Loucy (cell line): ENCODE measurements around the gene MYO3B.

Experiments
- H2AFZ ChIP-seq: fragments of 200-600 bp; sonication (generic); 2 replicates; pipeline ENCODE4 v1.6.0; 2016; ENCODE audit warnings: antibody characterized with exemption, mild to moderate bottlenecking, low read length, moderate library complexity
- H3F3A ChIP-seq: fragments of 200-600 bp; 2 replicates; pipeline ENCODE4 v1.6.0; 2016; ENCODE audit warnings: antibody characterized with exemption, low read depth, mild to moderate bottlenecking
- H3K27me3 ChIP-seq: fragments of 200-600 bp; sonication (generic); 2 replicates; pipeline ENCODE4 v1.6.1; 2014; ENCODE audit warnings: low read length, mild to moderate bottlenecking; ENCODE audit not compliant: insufficient read depth, poor library complexity, severe bottlenecking
- H3K36me3 ChIP-seq: fragments of 200-600 bp; sonication (generic); 2 replicates; pipeline ENCODE4 v1.6.1; 2016; ENCODE audit warnings: low read length; ENCODE audit not compliant: insufficient read depth
- H3K4me1 ChIP-seq: fragments of 200-600 bp; sonication (generic); 2 replicates; pipeline ENCODE4 v1.5.1; 2014; ENCODE audit warnings: low read length, mild to moderate bottlenecking; ENCODE audit not compliant: insufficient read depth, poor library complexity, severe bottlenecking
- H3K4me2 ChIP-seq: fragments of 200-600 bp; sonication (generic); 2 replicates; pipeline ENCODE4 v1.6.0; 2014; ENCODE audit warnings: antibody characterized with exemption, low read length, low read depth, mild to moderate bottlenecking; ENCODE audit not compliant: poor library complexity, severe bottlenecking
- H3K4me3 ChIP-seq: fragments of 200-600 bp; sonication (generic); 2 replicates; pipeline ENCODE4 v1.5.1; 2014; ENCODE audit warnings: low read length, mild to moderate bottlenecking, mixed read lengths; ENCODE audit not compliant: poor library complexity, severe bottlenecking
- H3K79me2 ChIP-seq: fragments of 200-600 bp; sonication (generic); 2 replicates; pipeline ENCODE4 v1.6.1; 2014; ENCODE audit warnings: low read length; ENCODE audit not compliant: insufficient read depth
- H3K9ac ChIP-seq: fragments of 200-600 bp; sonication (generic); 2 replicates; pipeline ENCODE4 v1.6.0; 2014; ENCODE audit warnings: mild to moderate bottlenecking, low read depth, low read length, moderate library complexity; ENCODE audit not compliant: poor library complexity, severe bottlenecking
- H3K9me2 ChIP-seq: fragments of 200-600 bp; sonication (generic); replicated peaks from 2 replicates; pipeline ENCODE4 v1.6.1; 2016; ENCODE audit warnings: low read depth, low read length, mixed read lengths
- H3K9me3 ChIP-seq: fragments of 200-600 bp; sonication (generic); 2 replicates; pipeline ENCODE4 v1.6.1; 2014; ENCODE audit warnings: mild to moderate bottlenecking, antibody characterized with exemption, low read length, low read depth; ENCODE audit not compliant: insufficient read depth
- H4K20me1 ChIP-seq: fragments of 200-600 bp; sonication (generic); 2 replicates; pipeline ENCODE4 v1.6.0; 2014; ENCODE audit warnings: antibody characterized with exemption, low read length, mild to moderate bottlenecking; ENCODE audit not compliant: insufficient read depth, poor library complexity, severe bottlenecking
- EZH2phosphoT487 ChIP-seq: fragments of 200-600 bp; IDR thresholded peaks from 2 replicates; pipeline ENCODE4 v1.6.1; 2018; ENCODE audit warnings: antibody characterized with exemption, mild to moderate bottlenecking, moderate library complexity, borderline replicate concordance
- TF ChIP-seq, protein P1 (sequence below): fragments of 200-600 bp; sonication (generic); conservative IDR thresholded peaks from 2 replicates; pipeline ENCODE4 v1.5.1; 2014; ENCODE audit warnings: mild to moderate bottlenecking, antibody characterized with exemption, low read length

MYO3B gene

DNA sequence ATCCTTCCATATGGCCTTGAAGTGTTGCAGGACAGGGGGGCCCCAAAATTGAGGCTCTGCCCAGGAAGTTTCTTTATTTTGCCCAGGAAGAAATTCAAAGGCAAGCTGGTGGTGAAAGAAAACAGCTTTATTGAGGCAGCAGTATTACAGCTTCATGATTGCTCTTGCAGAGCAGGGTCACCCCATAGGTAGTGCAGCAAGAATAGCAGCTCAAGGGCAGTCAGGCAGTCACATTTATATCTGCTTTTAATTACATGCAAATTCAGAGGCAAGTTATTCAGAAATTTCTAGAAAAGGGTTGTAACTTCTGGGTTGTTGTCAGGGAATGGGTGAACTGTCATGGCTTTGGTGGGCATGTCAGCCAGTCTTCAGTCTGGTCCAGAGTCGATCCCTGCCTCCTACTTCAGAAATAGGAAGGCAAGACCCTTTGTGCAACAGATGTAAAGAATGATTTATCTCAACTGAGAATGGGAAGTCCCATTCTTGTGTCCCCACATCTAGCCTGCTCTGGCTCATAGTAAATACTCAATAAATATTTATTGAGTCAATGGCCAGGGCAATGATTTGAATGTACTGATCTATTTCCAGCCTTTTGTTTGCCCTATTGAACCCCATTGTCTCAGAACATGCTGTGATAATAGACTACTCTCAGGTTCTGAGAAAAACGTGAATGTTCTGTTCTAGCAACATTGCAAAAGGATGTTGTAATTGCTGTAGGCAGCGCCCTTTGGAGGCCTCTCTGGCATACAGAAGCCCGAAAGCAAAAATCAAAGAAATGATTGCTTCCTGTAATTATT, 129.8 kb downstream of the MYO3B start:
- H3K9me3 ChIP-seq = no peaks in the 10 kb centered on the region
- H2AFZ ChIP-seq = no peak overlapping the region
- H4K20me1 ChIP-seq = no peaks in the 10 kb centered on the region
- H3K4me1 ChIP-seq = peaks cover 5% of the 10 kb centered on the region
- H3K79me2 ChIP-seq = no peaks in the 10 kb centered on the region
- no peaks in the 10 kb centered on the region for H3K9me2 ChIP-seq
- no peak overlapping the region for H3K9ac ChIP-seq
- H3K36me3 ChIP-seq = no peaks in the 10 kb centered on the region
- no peaks in the 10 kb centered on the region for H3F3A ChIP-seq
- TF ChIP-seq EZH2phosphoT487 = no peak
- TF ChIP-seq, protein P1, sequence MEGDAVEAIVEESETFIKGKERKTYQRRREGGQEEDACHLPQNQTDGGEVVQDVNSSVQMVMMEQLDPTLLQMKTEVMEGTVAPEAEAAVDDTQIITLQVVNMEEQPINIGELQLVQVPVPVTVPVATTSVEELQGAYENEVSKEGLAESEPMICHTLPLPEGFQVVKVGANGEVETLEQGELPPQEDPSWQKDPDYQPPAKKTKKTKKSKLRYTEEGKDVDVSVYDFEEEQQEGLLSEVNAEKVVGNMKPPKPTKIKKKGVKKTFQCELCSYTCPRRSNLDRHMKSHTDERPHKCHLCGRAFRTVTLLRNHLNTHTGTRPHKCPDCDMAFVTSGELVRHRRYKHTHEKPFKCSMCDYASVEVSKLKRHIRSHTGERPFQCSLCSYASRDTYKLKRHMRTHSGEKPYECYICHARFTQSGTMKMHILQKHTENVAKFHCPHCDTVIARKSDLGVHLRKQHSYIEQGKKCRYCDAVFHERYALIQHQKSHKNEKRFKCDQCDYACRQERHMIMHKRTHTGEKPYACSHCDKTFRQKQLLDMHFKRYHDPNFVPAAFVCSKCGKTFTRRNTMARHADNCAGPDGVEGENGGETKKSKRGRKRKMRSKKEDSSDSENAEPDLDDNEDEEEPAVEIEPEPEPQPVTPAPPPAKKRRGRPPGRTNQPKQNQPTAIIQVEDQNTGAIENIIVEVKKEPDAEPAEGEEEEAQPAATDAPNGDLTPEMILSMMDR = no peak
- H3K27me3 ChIP-seq = no peaks in the 10 kb centered on the region
- no peak overlapping the region for H3K4me2 ChIP-seq
- no peak overlapping the region for H3K4me3 ChIP-seq

DNA sequence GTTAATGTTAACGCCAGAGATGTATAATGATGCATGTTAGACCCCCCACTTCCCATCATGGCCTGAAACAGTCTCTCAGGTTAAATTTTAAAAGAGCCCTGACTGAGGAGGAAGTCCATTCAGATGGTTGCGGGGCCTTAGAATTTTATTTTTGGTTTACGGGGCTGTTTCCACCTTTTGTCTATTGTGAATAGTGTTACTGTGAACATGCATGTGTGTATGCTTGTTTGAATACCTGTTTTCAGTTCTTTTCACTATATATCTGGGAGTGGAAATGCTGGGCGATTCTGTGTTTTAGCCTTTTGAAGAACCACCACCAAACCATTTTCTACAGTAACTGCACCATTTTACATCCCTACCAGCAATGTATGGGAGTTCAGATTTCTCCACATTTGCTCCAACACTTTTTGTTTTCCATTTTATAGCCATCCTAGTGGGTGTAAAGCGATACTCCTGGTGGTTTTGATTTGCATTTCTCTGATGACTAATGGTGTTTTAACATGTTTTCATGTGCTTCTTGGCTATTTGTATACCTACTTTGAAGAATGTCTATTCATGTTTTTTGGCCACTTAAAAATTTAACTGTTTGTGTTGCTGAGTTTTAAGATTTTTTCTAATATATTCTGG, 133.0 kb downstream of the MYO3B start:
- peaks cover 5% of the 10 kb centered on the region for H3K4me1 ChIP-seq
- H3K79me2 ChIP-seq = no peaks in the 10 kb centered on the region
- H3K4me3 ChIP-seq = no peak overlapping the region
- H3K36me3 ChIP-seq = no peaks in the 10 kb centered on the region
- no peak overlapping the region for H2AFZ ChIP-seq
- no peak overlapping the region for H3K9ac ChIP-seq
- H4K20me1 ChIP-seq = no peaks in the 10 kb centered on the region
- no peaks in the 10 kb centered on the region for H3K9me3 ChIP-seq
- H3K27me3 ChIP-seq = no peaks in the 10 kb centered on the region
- H3F3A ChIP-seq = no peaks in the 10 kb centered on the region
- TF ChIP-seq, protein P1 = no peak
- no peak for TF ChIP-seq EZH2phosphoT487
- H3K9me2 ChIP-seq = no peaks in the 10 kb centered on the region
- no peak overlapping the region for H3K4me2 ChIP-seq

GRCh38 chr2:170313347-170313991, 135.5 kb downstream of the MYO3B start:
- Histone ChIP-seq H3K4me3 (no peak overlapping the region), H3K4me1 (peaks cover 8% of the 10 kb centered on the region), H3K9me3 (no peaks in the 10 kb centered on the region), H3K79me2 (no peaks in the 10 kb centered on the region), H2AFZ (no peak overlapping the region), H3K27me3 (no peaks in the 10 kb centered on the region), H3K36me3 (no peaks in the 10 kb centered on the region), H3F3A (no peaks in the 10 kb centered on the region), H4K20me1 (no peaks in the 10 kb centered on the region), H3K9ac (no peak overlapping the region), H3K4me2 (no peak overlapping the region), H3K9me2 (no peaks in the 10 kb centered on the region)
- TF ChIP-seq, protein P1 = no peak
- TF ChIP-seq EZH2phosphoT487 = no peak
